CD4-positive, alpha-beta T cell treated with Interleukin-10 for 1 hour (primary cell): ENCODE results near the gene NUDT7.

Experiments used
- DNase-seq: peaks from one replicate; pipeline ENCODE4 v3.0.0-alpha.2; 2020

Gene NUDT7

DNA sequence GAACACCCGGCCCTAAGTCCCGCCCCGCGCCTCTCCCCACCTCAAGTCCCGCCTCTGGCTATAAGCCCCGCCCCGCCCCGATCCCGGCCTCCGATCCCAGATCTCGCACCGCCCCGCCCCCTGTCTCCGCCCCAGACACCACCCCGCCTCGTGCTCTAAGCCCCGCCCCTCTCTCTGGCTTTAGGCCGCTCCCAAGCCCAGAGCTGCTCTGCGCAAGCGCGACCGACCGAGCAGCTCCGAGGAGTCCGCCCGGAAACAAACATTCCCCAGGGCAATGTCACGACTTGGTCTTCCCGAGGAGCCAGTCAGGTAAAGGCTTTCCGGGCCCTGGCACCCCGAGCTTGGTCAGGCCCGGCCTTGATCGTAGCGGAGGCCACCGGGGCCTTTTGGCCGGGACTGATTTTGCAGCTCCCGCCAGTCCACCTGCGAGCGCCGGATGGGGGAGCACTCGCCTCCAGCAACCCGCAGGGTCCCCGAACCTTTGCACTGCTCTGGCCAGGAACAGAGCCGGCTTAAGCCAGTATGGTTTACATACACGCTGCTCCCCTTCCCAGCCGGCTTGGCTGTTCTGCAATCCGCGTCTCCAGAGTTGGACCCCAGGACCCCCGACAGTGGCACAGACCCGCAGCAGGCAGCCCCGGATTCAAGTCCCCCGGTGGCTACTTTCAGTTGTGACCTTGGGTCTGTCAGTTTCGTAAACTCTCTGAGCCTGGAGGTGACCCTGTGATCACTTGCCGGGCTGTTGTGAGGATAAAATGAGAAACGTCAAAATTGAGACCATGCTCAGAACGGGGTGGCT lies at the start of gene NUDT7:
TSS of gene NUDT7 (plus strand) at position 206 of the 799 bp plus-strand sequence. CDS start at position 275, 69 bp downstream.
- peak; percentile 96 for DNase-seq

DNA sequence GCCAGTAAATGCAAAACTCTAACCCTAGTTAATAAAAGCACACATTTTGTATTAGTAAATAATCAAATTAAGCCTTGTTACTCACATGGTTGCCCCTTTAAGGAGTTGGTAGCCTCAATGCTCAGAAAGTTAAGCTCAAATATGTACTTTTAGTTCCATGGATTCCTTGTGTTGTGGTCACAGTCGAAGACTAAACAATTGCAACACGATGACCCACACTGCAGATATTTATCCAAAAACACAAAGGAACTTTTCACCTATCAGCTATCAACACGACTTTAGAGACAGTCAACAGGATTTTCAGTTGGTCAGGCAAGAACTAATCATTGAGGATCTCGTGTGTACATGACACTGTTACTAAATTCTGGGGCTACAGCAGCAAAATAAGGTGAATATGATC lies 47.4 kb upstream of the NUDT7 start:
- DNase-seq: no peak

DNA sequence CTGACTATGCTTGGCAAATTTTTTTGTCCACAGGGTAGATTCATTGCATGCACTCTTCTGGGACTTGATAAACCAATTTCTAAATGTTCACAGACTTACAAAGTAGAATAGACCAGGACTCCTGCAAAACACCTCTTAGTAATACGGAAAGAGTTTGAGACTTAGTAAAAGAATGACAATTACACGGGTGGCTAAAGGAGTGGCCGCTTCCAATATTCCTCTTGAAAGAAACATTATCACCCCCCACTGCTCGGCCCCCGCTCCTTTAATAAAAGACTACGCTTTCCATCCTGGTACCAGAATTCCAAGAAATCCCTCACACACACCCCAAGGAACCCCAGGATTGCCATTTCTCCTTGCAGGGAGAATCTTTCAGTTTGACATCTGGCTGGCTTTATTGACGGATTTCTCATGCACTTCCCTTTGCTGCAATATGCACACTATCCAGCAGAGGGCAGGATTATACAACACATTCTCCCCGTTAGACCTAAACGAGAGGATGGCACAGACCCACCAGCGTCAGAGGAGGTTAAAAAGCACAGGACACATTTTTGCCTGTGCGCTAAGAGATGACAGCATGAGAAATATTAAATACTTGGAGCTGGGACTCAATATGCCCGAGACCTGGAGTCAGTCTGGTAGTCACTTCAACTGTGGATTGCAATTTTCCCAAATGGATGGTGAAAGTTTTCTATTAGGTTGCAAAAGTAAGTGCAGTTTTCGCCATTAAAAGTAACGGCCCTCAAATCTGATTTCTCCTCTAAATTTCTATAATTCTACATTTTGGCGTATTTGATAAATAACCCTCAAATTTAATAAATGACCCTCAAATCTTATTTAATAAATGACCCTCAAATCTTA lies 46.6 kb upstream of the NUDT7 start:
- DNase-seq: peak; percentile 67

DNA sequence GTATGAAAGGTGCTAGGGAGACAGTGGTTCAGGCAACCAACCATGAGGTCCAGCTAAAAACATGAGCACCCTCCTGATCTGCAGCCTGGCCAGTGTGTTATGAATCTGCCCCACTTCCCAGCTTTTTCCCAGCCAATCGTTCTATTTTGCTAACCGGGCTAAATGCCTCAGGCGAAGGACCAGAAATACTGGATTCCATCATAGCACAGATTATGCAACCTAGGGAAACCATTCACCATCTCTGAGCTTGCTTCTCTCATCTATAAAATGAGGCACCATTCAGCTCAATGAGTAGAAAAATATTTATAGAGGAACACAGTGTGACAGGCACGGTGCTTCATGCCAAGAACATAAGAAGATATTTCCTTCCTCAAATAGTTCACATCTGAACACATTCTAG lies 45.2 kb upstream of the NUDT7 start:
- no peak for DNase-seq

DNA sequence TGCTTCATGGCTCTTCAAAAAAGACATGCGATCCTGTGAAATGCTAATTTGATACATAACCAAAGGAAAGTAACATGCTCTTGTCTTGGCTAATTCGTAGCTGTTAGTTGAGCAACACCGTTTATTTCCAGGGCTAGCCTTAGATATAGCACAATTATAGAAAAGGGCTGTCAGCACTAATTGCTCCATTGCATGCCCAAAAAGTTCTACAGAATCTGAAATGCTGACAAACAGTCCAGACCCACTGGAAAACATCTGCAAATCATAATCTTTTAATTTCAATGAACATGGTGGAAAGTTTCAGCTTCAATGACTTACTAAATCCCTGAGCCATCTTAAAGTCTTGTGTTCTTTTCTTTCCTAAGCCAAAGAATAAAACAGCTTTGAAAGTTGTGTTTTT lies 42.9 kb upstream of the NUDT7 start:
- no peak for DNase-seq

DNA sequence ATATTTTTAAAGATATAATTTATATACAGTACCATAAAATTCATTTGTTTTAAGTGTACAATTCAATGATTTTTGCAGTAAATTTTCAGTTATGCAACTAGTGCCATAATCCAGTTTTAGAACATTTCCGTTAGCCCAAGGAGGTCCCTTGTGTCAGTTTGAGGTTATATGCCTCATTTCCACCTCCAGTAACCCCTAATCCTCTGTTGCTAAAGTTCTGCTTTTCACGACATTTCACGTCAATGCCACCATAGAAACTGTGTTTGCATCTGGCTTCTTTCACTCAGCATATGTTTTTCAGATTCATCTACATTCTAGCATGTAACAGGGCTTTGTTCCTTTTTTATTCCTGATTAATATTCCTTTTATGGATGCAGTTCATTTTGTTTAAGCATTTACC lies 42.4 kb upstream of the NUDT7 start:
- DNase-seq: peak; percentile 9

DNA sequence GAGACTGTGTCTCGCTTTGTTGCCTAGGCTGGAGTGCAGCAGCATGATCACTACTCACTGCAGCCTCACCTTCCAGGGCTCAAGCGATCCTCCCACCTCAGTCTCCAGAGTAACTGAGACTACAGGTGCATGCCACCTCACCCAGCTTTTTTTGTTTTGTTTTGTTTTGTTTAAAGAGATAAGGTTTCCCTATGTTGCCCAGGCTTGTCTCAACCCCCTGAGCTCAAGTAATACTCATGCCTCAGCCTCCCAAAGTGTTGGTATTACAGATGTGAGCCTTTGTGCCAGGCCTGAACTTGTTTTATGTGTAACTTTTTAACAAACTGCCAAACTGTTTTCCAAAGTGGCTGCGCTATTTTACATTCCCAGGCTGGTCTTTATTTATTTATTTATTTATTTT lies 41.8 kb upstream of the NUDT7 start:
- no peak for DNase-seq

DNA sequence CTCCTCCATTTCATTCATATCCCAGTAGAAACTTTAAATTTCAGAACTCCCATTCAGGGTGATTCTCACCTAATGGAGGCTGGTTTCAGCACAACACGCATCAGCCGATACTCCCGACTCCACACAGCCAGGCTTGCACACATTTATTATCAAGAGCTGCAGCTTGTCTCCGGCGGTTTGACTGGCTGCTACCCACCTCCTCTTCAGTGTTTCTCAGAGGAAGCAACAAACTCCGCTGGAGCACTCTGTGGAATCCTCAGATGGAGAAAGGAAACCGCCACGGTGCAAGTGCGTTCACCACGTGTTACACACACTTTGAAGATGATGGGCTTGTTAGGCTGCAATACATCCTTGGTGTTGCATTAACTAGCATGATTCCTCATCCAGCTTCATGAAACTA lies 39.7 kb upstream of the NUDT7 start:
- DNase-seq: no peak

DNA sequence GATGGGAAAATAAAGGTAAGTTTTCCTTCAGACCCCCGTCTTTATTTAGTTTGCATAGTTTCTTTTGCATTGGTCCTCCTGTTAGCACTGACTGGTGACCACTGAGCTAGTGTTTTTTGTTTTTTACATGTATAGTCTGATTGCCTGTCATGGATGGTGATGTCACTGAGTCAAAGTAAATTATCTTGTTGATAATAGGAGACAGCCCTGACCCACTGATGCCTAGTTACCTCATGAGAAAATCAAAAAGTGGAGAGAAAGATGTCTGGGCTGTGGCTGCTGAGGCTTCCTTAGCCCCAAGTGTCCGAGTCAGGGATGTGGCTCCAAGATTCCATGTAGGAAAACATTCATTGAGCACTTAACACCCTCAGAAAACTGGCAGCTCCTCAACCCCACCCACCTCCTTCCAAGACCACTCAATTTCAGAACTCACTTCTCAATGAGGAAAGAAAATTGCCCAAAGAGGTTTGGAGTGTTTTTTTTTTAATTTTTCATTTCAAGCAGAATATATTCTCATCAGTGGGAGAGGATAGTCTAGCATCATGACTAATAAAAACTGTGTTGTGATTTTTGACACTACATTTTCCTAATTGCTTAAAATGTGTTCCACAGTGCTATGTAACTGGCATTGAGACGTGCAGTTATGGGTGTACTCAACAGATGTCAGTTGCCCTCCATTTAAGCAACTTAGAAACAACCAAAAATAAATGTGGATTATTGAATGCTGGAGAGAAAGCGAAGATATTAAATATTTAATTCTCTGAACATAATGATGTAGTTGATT lies 38.7 kb upstream of the NUDT7 start:
- DNase-seq: no peak

DNA sequence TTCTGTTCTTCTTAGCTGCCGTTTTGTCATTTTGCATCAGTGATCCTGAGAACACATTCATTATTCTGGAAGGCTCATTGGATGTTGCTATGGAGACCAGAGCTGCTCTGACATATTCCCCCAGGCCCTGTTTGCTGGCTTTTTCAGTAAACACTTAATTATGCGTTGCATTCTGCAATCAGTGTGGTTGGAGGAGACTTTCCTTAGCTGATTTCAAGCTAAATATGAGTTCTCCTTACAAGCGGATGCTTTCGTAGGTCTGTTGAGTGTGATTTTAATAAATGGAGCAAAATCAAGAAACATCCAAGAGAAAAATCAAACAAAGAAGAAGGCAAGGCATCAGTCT lies 38.2 kb upstream of the NUDT7 start:
- no peak for DNase-seq

DNA sequence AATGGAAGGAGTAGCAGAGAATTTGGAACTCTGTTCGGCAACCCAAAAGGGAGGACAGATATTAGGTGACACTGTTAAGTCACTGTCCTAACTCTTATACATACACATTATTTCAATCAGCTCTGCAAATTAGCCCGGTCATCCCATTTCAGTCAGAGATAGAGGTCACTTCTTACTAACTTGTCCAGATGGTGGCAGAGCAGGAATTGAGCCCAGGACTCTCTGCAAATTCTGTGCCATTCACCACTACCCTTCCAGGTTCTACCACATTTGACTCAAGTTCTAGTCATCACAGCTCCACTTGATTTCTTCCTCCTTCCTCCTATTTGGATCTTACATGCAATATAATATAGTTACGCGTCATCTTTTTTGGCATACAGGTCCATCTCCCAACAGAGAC lies 35.9 kb upstream of the NUDT7 start:
- DNase-seq: no peak

DNA sequence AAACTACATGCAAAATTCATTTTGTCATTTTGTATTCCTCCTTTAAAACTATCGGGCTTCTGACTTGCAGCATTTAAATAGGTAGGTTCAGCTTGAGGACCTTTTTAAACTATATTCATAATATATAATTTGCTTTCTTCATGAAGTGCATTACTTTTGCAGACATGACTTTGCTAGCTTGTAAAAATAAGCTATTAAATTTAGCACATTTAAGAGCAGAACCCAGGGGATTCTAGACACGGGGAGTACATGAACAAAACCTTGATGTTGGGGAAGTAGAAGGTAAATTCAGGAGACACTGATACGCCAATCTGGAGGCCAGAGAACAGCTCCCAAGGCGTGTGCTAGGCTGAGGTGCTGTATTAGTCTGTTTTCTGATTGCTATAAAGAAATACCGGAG lies 32.3 kb upstream of the NUDT7 start:
- DNase-seq: no peak

DNA sequence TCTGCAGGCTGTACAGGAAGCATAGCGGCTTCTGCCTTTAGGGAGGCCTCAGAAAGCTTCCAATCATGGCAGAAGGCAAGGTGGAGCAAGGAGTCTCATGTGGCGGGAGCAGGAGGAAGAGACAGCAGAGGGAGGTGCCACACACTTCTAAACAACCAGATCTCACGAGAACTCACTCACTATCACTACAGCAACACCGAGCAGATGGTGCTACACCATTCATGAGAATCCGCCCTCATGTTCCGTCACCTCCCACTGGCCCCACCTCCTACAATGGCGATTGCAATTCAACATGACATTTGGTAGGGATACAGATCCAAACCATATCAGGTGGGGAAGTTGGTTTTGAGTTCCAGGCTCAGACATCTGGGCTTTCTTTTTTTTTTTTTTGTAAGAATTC lies 31.9 kb upstream of the NUDT7 start:
- no peak for DNase-seq

DNA sequence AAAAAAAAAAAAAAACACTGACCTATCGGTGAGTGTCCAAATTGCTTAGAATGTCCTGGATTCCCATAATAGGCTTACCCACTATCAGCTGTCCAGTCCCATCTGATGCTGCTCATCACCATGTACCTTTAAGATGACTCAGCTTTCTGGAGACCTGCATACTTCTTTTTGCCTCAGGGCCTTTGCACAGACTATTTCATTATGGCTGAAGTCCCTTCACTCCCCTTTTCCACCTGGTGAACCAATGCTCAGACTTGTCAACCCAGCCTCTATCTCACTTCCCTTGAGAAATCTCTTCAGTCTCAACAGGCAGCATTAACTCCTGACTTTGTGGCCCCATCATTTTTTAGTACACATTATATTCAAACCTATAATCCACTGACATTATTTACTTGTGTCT lies 29.7 kb upstream of the NUDT7 start:
- no peak for DNase-seq

DNA sequence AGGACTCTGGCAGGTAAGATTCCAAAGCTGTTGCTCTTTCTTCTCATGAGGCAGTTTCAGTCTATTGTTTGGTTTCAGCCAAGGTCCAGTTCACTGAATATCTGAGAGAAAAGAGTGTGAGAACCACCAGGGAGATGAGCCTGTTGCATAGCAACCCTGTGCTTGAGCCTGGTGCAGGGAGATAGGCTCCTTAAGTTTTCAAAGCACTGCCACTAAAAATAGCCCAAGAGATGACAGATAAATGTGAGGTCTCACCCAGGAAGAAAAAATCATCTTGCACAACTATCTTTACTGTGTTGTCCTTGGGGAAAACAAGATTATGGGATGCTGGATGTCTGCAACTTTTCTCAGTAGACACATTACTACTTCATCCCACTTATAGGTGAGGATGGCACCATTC lies 26.2 kb upstream of the NUDT7 start:
- DNase-seq: no peak

DNA sequence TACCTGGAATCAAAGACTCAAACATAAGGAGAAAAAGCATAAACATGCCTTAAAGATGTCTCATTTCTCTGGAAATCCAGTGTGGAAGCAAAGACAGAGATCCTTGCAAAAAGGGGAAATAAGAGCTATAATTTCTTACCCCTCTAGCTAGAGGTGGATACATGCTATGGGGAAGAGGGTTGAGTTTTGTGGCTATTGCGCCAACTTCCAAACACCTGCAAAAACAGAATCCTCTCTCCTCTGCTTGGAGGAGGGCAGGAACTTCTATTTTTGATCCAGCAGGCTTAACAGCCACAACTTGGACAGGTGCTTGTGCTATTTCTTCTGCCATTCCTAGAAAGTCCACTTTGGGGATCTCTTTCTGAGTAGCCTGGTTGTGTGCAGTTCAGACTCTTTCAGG lies 21.5 kb upstream of the NUDT7 start:
- no peak for DNase-seq

DNA sequence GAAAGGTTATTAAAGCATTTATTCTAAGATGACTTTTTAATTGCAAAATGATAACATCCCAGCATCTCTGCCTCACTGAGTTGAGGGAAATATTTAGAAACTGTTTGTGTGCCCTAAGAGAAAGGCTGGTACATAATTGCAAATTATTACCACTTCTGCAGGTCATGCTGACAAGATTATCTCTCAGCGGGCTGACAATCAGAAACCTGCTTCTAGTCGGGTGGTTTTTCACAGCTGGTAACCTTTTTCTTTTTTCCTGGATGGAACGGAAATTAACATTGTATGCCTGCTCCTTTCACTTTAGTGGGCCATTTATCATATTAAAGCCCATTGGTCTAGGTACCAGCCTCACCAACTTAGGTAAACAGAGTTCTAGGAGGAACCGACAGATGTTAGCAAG lies 17.0 kb upstream of the NUDT7 start:
- DNase-seq: no peak

DNA sequence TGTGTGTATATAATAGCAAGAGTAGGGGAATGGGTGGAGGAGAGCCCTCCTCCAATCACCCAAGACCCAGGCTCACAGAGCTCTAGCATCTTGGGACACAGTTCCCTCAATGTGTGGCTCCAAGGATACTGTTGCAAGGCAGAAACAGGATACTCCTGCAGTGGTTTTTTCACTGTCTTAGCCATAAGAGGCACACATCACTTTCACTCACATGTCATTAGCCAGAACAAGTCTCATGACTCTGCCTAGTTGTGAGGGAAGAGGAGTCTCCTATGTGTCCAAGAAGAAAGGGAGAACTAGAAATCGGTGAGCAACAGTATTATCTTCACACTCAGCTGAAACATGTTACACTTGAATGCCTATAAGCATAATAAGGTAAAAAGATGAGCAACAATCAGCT lies 11.1 kb upstream of the NUDT7 start:
- DNase-seq: no peak

DNA sequence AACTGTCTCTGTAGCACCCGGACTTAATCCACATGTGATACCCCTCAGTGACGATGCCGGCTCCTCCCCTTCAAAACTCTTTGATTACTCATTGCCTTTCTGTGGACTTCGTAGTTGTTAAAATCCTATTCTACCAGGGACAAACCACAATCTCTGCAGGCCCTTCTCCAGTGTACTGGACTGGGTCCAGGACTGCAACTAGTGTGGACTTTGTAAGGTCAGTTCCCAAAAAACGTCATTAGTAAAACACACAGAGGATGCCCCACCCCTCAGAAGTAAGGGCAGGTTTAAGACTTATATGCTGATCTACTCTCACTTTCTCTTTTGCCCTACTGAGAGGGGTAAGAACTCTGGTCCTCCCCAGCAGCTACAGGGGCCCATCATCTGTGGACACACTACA lies 10.5 kb upstream of the NUDT7 start:
- no peak for DNase-seq

DNA sequence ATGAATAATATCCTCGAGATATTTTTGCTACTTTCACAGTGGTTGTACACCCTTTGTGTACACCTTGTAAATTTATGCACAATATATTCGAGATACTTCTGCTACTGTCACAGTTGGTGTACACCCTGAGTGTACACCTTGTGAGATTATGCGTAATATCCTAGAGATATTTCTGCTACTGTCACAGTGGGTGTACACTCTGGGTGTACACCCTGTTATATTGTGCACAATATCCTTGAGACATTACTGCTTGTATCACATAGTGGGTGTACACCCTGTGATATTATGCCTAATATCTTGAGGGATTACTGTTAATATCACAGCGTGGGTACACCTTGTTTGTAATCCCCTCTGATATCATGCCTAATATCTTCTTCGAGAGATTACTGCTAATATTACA lies 7.2 kb upstream of the NUDT7 start:
- DNase-seq: no peak

DNA sequence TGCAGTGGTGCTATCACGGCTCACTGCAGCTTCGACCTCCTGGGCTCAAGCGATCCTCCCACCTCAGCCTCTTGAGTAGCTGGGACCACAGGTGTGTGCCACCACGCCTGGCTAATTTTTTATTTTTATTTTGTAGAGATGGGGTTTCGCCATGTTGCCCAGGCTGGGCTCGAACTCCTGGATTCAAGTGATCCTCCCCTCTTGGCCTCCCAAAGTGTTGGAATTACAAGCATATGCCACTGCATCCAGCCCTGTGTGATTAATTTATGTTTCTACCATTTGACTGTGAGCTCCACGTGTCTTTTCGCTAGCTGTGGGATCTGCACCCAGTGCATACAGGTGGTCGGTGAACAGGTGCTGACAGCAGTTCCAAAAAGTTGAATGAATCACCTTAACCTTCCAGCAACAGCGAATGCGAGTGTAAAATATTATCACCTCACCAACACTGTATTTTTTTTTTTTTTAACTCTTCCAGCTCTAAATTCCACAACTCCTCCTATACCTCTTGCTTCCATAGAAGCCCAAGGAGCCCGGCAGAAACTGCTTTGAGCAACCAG lies 484 bp upstream of the NUDT7 start:
- no peak for DNase-seq

DNA sequence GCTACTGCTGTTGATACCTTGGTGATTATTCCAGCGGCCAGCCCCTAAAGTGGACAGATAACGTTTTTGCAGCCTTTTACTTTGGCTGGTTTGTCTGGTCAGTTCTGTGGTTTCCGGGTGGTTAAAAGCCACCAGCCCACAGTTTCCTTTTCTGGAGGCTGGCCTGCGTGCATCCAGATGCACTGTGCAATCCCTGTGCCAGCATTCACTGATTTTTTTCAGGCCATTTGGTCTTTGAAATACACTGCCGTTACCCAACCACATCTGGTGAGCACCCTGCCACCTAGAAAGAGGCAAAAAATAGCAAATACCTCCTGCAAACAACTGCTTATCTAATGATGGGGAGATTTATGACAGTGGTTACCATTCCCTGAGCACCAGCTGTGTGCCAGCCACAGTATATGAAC lies 797 bp downstream of the NUDT7 start:
- peak; percentile 9 for DNase-seq

DNA sequence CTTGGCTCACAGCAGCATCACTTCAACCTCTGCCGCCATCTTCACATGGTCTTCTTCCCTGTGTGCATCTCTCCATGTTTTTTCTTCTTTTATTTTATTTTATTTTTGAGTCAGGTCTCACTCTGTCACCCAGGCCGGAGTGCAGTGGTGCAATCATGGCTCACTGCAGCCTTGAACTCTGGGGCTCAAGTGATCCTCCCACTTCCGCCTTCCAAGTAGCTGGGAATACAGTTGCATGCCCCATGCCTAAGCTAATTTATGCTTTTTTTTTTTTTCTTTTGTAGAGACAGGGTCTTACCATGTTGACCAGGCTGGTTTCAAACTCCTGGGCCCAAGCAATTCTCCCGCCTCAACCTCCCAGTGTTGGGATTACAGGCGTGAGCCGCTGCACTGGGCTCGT lies 1.9 kb downstream of the NUDT7 start:
- no peak for DNase-seq
